ENCODE data around the gene TIE1. TPM values are rescaled to one million over a fixed set of nuclear protein-coding genes. Genes with fewer than 3 reads are reported as not detected.

TIE1 gene
- polyA plus RNA-seq, 3 donors from 2014 or later = 8.8 to 9.2 (median 8.8) TPM

GRCh38 chr1:43315963-43316737 is 15.4 kb downstream of the TIE1 start:
- Mint-ChIP-seq H3K9me3 (no peaks in the 10 kb centered on the region), H3K4me3 (no peak overlapping the region), H3K4me1 (no peaks in the 10 kb centered on the region), H3K36me3 (peaks cover 0 to 5% (median 0%) of the 10 kb centered on the region in 3 donors), H3K27me3 (ENCODE audit: low read depth in 3 of 3) (peaks cover 0 to 5% (median 1%) of the 10 kb centered on the region in 3 donors), H3K27ac (no peak overlapping the region)
- no peak for DNase-seq

- H3K36me3 Mint-ChIP-seq = peaks cover 0 to 5% (median 0%) of the 10 kb centered on the region in 3 donors
- peaks cover 0 to 5% (median 1%) of the 10 kb centered on the region in 3 donors for H3K27me3 Mint-ChIP-seq (ENCODE audit: low read depth in 3 of 3)
- no peak overlapping the region for H3K27ac Mint-ChIP-seq
- no peak for DNase-seq
- H3K9me3 Mint-ChIP-seq = no peaks in the 10 kb centered on the region
- no peak overlapping the region for H3K4me3 Mint-ChIP-seq
- no peaks in the 10 kb centered on the region for H3K4me1 Mint-ChIP-seq
These were observed 16.1 kb downstream of the TIE1 start for GRCh38 chr1:43316738-43317520.

- Mint-ChIP-seq H3K4me3 (no peak overlapping the region), H3K9me3 (no peaks in the 10 kb centered on the region), H3K36me3 (peaks cover 0 to 2% (median 0%) of the 10 kb centered on the region in 3 donors), H3K4me1 (no peaks in the 10 kb centered on the region), H3K27me3 (ENCODE audit: low read depth in 3 of 3) (peaks cover 0 to 5% (median 1%) of the 10 kb centered on the region in 3 donors), H3K27ac (no peak overlapping the region)
- no peak for DNase-seq
These were observed 17.2 kb downstream of the TIE1 start for GRCh38 chr1:43317817-43318471.

- H3K4me3 Mint-ChIP-seq = no peak overlapping the region
- no peaks in the 10 kb centered on the region for H3K9me3 Mint-ChIP-seq
- H3K36me3 Mint-ChIP-seq = peaks cover 0 to 2% (median 0%) of the 10 kb centered on the region in 3 donors
- no peak overlapping the region for H3K27ac Mint-ChIP-seq
- H3K27me3 Mint-ChIP-seq (ENCODE audit: low read depth in 3 of 3) = peaks cover 0 to 5% (median 0%) of the 10 kb centered on the region in 3 donors
- no peak for DNase-seq
- no peaks in the 10 kb centered on the region for H3K4me1 Mint-ChIP-seq
These were observed 18.0 kb downstream of the TIE1 start for GRCh38 chr1:43318831-43319230.

- Mint-ChIP-seq H3K27me3 (ENCODE audit: low read depth in 3 of 3) (peaks cover 0 to 5% (median 0%) of the 10 kb centered on the region in 3 donors), H3K36me3 (peaks cover 2 to 5% (median 2%) of the 10 kb centered on the region in 3 donors), H3K27ac (no peak overlapping the region), H3K4me3 (no peak overlapping the region), H3K9me3 (peaks cover 0 to 3% (median under 1%) of the 10 kb centered on the region in 6 donors), H3K4me1 (peaks cover 0 to under 1% of the 10 kb centered on the region in 2 donors)
- DNase-seq = no peak
These were observed 18.5 kb downstream of the TIE1 start for GRCh38 chr1:43319288-43319687.

GRCh38 chr1:43319766-43320165 is 19.0 kb downstream of the TIE1 start:
- Mint-ChIP-seq H3K27me3 (ENCODE audit: low read depth in 3 of 3) (peaks cover 0 to 5% (median 0%) of the 10 kb centered on the region in 3 donors), H3K4me3 (no peak overlapping the region), H3K9me3 (peaks cover under 1 to 7% (median 4%) of the 10 kb centered on the region in 6 donors), H3K36me3 (peaks cover 7 to 10% (median 7%) of the 10 kb centered on the region in 3 donors), H3K27ac (no peak overlapping the region), H3K4me1 (peaks cover 0 to 5% of the 10 kb centered on the region in 2 donors)
- no peak for DNase-seq

GRCh38 chr1:43321331-43321891 is 20.6 kb downstream of the TIE1 start:
- DNase-seq = no peak
- Mint-ChIP-seq H3K36me3 (peaks cover 16 to 20% (median 16%) of the 10 kb centered on the region in 3 donors), H3K4me3 (no peak overlapping the region), H3K9me3 (peaks cover 6 to 18% (median 15%) of the 10 kb centered on the region in 6 donors), H3K27me3 (ENCODE audit: low read depth in 3 of 3) (peaks cover 0 to 4% (median 0%) of the 10 kb centered on the region in 3 donors), H3K4me1 (peaks cover 0 to 7% of the 10 kb centered on the region in 2 donors), H3K27ac (no peak overlapping the region)

GRCh38 chr1:43322506-43322905 is 21.7 kb downstream of the TIE1 start:
- H3K9me3 Mint-ChIP-seq = peaks cover 6 to 18% (median 16%) of the 10 kb centered on the region in 6 donors
- DNase-seq = no peak
- H3K27me3 Mint-ChIP-seq (ENCODE audit: low read depth in 3 of 3) = peaks cover 0 to 4% (median 0%) of the 10 kb centered on the region in 3 donors
- H3K27ac Mint-ChIP-seq = no peak overlapping the region
- peaks cover 16 to 20% (median 16%) of the 10 kb centered on the region in 3 donors for H3K36me3 Mint-ChIP-seq
- no peak overlapping the region for H3K4me3 Mint-ChIP-seq
- peaks cover 0 to 7% of the 10 kb centered on the region in 2 donors for H3K4me1 Mint-ChIP-seq

- Mint-ChIP-seq H3K9me3 (peaks cover 6 to 23% (median 16%) of the 10 kb centered on the region in 6 donors), H3K4me3 (no peak overlapping the region), H3K27ac (no peak overlapping the region), H3K36me3 (peaks cover 19 to 21% (median 20%) of the 10 kb centered on the region in 3 donors), H3K4me1 (peaks cover 0 to 7% of the 10 kb centered on the region in 2 donors), H3K27me3 (ENCODE audit: low read depth in 3 of 3) (peaks cover 0 to 2% (median 0%) of the 10 kb centered on the region in 3 donors)
- no peak for DNase-seq
These were observed 24.0 kb downstream of the TIE1 start for GRCh38 chr1:43324810-43325209.

GRCh38 chr1:43325381-43325780 is 24.6 kb downstream of the TIE1 start:
- no peak for DNase-seq
- Mint-ChIP-seq H3K9me3 (peaks cover 6 to 23% (median 16%) of the 10 kb centered on the region in 6 donors), H3K4me3 (no peak overlapping the region), H3K4me1 (peaks cover 0 to 7% of the 10 kb centered on the region in 2 donors), H3K27ac (no peak overlapping the region), H3K36me3 (peaks cover 18 to 21% (median 19%) of the 10 kb centered on the region in 3 donors), H3K27me3 (ENCODE audit: low read depth in 3 of 3) (peaks cover 0 to 2% (median 0%) of the 10 kb centered on the region in 3 donors)

GRCh38 chr1:43327549-43328292 is 26.9 kb downstream of the TIE1 start:
- peaks cover 0 to 7% of the 10 kb centered on the region in 2 donors for H3K4me1 Mint-ChIP-seq
- H3K27ac Mint-ChIP-seq = no peak overlapping the region
- DNase-seq = no peak
- no peak overlapping the region for H3K4me3 Mint-ChIP-seq
- peaks cover 18 to 21% (median 19%) of the 10 kb centered on the region in 3 donors for H3K36me3 Mint-ChIP-seq
- peaks cover 0 to 2% (median 0%) of the 10 kb centered on the region in 3 donors for H3K27me3 Mint-ChIP-seq (ENCODE audit: low read depth in 3 of 3)
- H3K9me3 Mint-ChIP-seq = peaks cover 6 to 23% (median 16%) of the 10 kb centered on the region in 6 donors

GRCh38 chr1:43329995-43330751 is 29.4 kb downstream of the TIE1 start:
- H3K27me3 Mint-ChIP-seq (ENCODE audit: low read depth in 3 of 3) = peaks cover 0 to 2% (median 2%) of the 10 kb centered on the region in 3 donors
- no peak overlapping the region for H3K4me3 Mint-ChIP-seq
- peaks cover 2 to 13% (median 7%) of the 10 kb centered on the region in 6 donors for H3K9me3 Mint-ChIP-seq
- H3K27ac Mint-ChIP-seq = no peak overlapping the region
- peaks cover 6 to 11% (median 9%) of the 10 kb centered on the region in 3 donors for H3K36me3 Mint-ChIP-seq
- no peaks in the 10 kb centered on the region for H3K4me1 Mint-ChIP-seq
- no peak for DNase-seq
